GM10266 (cell line): ENCODE data around the gene FBXW9.

ENCODE experiments used
- DNase-seq: peaks from one replicate; pipeline ENCODE4 v3.0.0; 2012; ENCODE audit errors: extremely low spot score
- TF ChIP-seq, protein P1 (sequence below): IDR thresholded peaks from 2 replicates; pipeline ENCODE4 v1.5.1; 2012; ENCODE audit warnings: mild to moderate bottlenecking, low read depth; ENCODE audit not compliant: control insufficient read depth, insufficient read depth; ENCODE audit errors: missing control alignments

The FBXW9 gene

DNA sequence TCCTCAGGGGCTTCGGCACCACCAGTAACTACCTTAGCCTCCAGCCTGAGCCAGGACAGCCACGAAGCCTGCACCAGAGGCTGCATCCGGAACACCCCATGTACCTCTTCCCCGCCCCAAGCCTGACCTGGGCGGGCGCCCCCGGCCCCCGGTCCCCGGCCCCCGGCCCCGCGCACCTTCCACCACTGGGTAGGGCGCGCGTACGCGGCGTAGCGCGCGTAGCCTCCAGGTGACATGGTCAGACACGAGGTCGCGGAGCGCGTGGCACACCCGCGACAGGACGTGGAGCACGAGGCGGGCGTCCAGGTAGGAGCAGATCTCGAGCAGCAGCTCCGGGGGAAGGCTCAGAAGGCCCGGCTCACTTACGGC, 450 bp downstream of the FBXW9 start:
- DNase-seq = no peak
- TF ChIP-seq, protein P1, sequence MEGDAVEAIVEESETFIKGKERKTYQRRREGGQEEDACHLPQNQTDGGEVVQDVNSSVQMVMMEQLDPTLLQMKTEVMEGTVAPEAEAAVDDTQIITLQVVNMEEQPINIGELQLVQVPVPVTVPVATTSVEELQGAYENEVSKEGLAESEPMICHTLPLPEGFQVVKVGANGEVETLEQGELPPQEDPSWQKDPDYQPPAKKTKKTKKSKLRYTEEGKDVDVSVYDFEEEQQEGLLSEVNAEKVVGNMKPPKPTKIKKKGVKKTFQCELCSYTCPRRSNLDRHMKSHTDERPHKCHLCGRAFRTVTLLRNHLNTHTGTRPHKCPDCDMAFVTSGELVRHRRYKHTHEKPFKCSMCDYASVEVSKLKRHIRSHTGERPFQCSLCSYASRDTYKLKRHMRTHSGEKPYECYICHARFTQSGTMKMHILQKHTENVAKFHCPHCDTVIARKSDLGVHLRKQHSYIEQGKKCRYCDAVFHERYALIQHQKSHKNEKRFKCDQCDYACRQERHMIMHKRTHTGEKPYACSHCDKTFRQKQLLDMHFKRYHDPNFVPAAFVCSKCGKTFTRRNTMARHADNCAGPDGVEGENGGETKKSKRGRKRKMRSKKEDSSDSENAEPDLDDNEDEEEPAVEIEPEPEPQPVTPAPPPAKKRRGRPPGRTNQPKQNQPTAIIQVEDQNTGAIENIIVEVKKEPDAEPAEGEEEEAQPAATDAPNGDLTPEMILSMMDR = no peak

DNA sequence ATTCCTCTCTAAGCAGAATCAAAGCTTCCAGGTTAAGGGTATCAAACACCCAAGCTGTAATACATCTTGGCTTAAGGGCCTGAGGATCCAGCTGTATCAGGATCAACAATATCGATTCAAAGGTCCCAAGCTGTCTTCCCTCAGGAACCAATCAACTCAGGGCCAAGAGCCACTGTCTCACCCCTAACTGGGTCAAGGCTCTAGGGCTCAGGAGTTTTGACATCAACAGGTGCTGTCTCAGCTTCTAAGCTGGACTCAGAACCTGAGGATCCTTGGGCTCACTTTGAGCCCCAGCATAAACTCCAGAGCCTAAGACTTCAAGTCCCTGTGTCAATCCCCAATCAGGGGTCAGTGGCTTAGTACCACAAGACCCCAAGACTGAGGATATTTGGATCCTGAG, 917 bp downstream of the FBXW9 start:
- no peak for DNase-seq
- TF ChIP-seq, protein P1 = no peak

DNA sequence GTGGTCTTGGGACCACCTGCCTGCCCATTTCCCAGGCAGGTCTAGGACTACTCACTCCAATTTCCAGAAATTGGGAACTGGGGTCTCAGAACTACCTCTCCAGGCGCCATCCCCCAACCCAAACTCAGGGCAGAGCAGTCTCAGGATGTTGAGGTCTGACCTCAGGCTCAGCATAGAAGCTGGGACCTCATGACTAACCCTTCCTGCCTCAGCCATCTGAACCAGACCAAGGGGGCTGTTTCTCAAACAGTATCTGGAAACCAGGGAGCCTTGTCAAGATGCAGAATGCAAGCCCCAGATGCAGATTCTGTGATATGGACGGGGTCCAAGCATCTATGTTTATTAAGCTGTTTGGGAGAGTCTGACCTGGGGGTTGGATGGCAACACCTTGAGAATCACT, 1.3 kb downstream of the FBXW9 start:
- DNase-seq = no peak
- TF ChIP-seq, protein P1 = no peak

DNA sequence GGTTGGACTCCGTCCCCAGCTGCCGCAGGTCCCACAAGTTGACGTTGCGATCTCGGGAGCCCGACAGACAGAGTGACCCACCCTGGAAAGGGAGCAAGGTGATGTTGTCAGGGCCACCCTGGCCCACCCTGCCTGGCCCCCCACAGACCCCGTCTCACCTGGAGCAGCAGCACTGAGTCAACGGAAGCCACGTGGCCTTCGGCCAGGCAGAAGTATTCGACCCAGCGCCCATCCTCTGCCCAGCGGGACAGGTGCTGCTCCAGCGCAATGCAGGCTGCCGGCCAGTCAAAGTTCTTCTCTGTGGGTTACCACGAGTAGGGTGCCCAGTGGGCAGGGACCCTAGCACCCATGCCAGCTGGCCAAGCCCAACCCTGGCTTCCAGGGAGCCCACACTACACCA, 1.8 kb downstream of the FBXW9 start:
- DNase-seq = no peak
- TF ChIP-seq, protein P1 = no peak

DNA sequence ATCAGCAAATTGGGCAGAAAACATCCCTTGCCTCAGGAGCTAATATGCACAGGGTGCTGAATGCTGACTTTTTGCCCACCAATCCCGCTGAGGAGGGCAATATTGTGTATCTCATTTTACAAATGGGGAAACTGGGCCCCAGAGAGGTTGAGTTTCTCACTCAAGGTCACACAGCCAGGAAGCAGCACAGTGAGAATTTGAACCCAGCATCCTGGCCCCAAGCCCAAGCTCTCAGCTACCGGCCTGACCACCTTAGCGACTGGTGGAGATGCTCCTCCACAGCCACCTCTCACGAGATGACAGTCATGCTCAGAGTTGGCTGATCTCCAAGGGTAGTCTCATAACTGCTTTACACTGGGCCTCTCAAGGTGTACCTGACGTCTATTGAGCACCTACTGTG, 3.5 kb downstream of the FBXW9 start:
- TF ChIP-seq, protein P1 = no peak
- no peak for DNase-seq

DNA sequence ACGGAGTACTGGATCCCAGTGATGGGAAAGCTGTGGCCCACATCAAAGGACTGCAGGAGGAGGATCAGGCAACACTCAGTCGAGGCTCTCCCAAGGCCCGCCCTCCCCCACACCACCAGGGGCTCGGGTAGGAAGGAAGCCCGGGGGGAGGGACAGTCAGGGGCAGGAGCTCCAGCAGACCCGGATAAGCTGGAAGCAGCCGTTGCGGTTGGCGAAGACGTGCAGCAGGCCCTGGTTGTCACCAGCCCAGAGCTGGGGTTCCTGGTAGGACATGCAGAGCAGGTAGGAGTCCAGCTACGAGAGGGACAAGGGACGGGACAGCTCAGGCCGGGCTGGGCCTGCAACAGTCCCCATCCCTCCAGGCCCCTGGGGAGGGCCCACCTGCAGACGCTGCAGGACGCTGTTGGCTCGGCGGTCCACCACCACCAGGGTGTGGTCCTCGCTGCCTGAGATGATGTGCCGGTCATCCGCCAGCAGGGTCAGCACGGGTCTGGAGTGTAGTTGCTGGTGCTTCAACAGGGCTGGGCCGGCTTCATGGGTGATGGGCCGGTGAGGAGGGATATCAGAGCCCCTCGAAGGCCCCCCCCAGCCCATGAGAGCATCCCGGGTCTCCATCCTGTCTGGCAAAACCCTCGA, 6.7 kb downstream of the FBXW9 start:
- no peak for DNase-seq
- TF ChIP-seq, protein P1 = no peak

DNA sequence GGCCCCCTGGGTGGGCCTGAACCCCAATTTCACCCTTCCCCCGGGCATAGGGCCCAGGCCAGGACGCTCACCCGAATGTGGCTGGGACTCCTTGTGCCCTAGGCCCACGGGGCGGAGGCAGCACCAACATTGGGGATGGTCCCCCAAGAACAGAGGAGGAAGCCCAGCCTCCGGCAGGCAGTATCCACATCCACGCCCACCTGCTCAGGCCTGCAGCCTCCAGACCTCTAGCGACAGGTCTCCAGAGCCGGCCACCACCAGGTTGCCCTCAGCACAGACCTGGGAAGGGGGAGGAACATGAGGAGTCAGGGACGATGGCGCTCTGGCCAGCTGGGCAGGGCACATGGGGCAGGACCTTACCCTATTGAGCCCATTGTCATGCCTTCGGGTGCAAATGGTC, 7.4 kb downstream of the FBXW9 start:
- TF ChIP-seq, protein P1 = no peak
- DNase-seq = no peak
